Progenitor cell of endocrine pancreas (in vitro differentiated cells): ENCODE results near the gene ENKD1. TPM values are rescaled to one million over a fixed set of nuclear protein-coding genes. Genes with fewer than 3 reads are reported as not detected.

Source experiments
- DNase-seq: peaks from one replicate; pipeline ENCODE4 v3.0.0; 2021; ENCODE audit warnings: low spot score; ENCODE audit not compliant: unreplicated experiment
- H3K27ac Mint-ChIP-seq: 2 replicates; pipeline ENCODE4 v1.8.0; 2021; ENCODE audit warnings: mild to moderate bottlenecking, moderate library complexity, mixed read lengths
- H3K27me3 Mint-ChIP-seq: 2 replicates; pipeline ENCODE4 v1.8.0; 2021; ENCODE audit warnings: mixed read lengths
- H3K36me3 Mint-ChIP-seq: 2 replicates; pipeline ENCODE4 v1.8.0; 2022; ENCODE audit warnings: mixed read lengths; ENCODE audit not compliant: insufficient read depth
- H3K4me1 Mint-ChIP-seq: 2 replicates; pipeline ENCODE4 v1.8.0; 2021; ENCODE audit warnings: low read depth, mixed read lengths
- H3K4me3 Mint-ChIP-seq: 2 replicates; pipeline ENCODE4 v1.8.0; 2021; ENCODE audit warnings: low read depth, mild to moderate bottlenecking, moderate library complexity, mixed read lengths
- H3K9me3 Mint-ChIP-seq: 2 replicates; pipeline ENCODE4 v1.8.0; 2021; ENCODE audit warnings: low read depth, mixed read lengths
- long read RNA-seq: library from polyadenylated mRNA; unstranded; transcript quantifications from one replicate; pipeline ENCODE4 v2.0.0, GENCODE V29; 2020
- total RNA-seq: library from RNA; stranded (reverse); gene quantifications from 2 replicates; pipeline ENCODE4 v1.2.1, GENCODE V29; 2021
- TF ChIP-seq, protein P1 (sequence below): fragments of 200-600 bp; sonication (generic); IDR thresholded peaks from one replicate; pipeline ENCODE4 v1.5.0; 2021; ENCODE audit warnings: antibody characterized with exemption, mild to moderate bottlenecking; ENCODE audit not compliant: unreplicated experiment

The ENKD1 gene, protein sequence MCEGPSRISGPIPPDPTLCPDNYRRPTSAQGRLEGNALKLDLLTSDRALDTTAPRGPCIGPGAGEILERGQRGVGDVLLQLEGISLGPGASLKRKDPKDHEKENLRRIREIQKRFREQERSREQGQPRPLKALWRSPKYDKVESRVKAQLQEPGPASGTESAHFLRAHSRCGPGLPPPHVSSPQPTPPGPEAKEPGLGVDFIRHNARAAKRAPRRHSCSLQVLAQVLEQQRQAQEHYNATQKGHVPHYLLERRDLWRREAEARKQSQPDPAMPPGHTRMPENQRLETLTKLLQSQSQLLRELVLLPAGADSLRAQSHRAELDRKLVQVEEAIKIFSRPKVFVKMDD
- 25.1 and 26.1 TPM in 2 replicates for total RNA-seq
- long read RNA-seq, partial matches to known transcripts, result 1 of 1 reads
- long read RNA-seq, other reads (novel, unspliced or antisense), result 0 of 1 reads

DNA sequence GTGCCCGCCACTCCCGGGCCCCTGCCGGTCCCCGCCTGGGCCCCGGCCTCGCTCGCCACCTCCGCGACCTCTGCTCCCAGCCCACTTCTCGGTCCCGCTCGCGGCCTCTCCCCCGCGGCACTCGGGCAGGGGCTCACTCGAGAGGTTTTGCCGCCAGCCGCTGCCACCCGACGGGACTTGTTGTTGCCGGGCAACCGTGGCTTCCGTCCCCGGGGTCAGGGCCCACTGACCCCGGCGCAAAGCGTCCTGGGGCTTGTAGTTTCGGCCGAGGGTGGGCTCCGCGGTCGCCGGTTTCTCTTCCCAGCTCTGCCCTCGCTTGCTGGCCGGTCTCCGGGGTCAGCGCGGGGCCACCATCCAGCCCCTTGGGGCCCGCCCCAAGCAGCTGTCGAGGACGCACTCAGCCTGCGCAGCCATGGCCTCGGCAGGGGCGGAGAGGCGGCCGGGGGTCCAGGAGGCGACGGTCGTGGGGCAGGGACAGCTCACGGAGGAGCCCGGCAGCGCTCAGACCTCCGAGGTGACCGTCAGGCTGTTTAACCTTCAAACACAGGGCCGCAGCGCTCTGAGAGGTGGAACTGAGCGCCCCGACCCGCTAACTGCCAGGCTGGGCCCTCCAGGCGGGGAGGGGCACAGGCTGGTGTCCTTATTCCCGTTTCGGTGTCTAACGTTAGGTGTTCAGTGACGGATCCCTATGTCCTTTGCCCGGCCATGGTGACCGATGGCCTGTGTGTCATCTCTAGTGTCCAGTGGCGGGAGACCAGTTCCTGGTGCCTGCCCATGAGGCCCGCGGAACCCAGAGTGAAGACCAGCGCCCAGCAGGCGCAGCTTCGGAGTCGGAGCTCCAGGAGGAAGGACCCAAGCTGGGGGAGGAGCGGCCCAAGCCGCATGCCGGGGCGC is at the start of gene ENKD1, which contains the start of gene C16orf86:
TSS of gene ENKD1 (minus strand) at position 192 of the 894 bp plus-strand sequence. CDS start 308 bp downstream, outside the sequence.
TSS of gene C16orf86 (plus strand) at position 256 of the 894 bp plus-strand sequence. CDS start at position 413, 157 bp downstream.
- H3K4me3 Mint-ChIP-seq, result peak within 1 kb of the TSS; percentile 80
- no peaks in the 10 kb centered on the region for H3K27me3 Mint-ChIP-seq
- DNase-seq, result peak; percentile 80
- peak within 1 kb of the TSS; percentile 74 for H3K27ac Mint-ChIP-seq
- H3K4me1 Mint-ChIP-seq, result peaks cover 3% of the 10 kb centered on the region
- TF ChIP-seq, protein P1, sequence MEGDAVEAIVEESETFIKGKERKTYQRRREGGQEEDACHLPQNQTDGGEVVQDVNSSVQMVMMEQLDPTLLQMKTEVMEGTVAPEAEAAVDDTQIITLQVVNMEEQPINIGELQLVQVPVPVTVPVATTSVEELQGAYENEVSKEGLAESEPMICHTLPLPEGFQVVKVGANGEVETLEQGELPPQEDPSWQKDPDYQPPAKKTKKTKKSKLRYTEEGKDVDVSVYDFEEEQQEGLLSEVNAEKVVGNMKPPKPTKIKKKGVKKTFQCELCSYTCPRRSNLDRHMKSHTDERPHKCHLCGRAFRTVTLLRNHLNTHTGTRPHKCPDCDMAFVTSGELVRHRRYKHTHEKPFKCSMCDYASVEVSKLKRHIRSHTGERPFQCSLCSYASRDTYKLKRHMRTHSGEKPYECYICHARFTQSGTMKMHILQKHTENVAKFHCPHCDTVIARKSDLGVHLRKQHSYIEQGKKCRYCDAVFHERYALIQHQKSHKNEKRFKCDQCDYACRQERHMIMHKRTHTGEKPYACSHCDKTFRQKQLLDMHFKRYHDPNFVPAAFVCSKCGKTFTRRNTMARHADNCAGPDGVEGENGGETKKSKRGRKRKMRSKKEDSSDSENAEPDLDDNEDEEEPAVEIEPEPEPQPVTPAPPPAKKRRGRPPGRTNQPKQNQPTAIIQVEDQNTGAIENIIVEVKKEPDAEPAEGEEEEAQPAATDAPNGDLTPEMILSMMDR, result no peak
- H3K9me3 Mint-ChIP-seq, result no peaks in the 10 kb centered on the region
- H3K36me3 Mint-ChIP-seq, result peaks cover 4% of the 10 kb centered on the region

DNA sequence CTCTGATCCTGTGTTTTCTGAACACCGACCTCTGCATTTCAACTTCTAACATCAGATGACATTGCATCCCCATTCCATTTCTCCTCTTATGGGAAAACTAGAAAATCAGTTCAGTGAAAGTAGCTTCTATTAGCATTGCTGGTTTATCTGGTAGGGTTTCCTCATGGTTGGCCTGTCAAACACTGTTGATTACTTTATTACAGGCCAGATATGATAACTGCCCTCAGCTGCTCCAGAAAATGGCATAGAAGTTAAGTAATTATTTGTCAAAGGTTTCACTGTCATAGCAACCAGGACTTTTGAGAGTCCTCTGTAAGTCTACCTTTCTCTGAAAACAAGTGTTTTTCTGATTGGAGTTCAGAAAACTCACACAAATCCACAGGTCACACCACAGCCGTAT is 49.5 kb upstream of the ENKD1 start:
- peak overlapping the region; percentile 87 for H3K4me3 Mint-ChIP-seq
- H3K4me1 Mint-ChIP-seq, result peaks cover 40% of the 10 kb centered on the region
- no peaks in the 10 kb centered on the region for H3K9me3 Mint-ChIP-seq
- no peaks in the 10 kb centered on the region for H3K27me3 Mint-ChIP-seq
- TF ChIP-seq, protein P1, result no peak
- no peak for DNase-seq
- H3K27ac Mint-ChIP-seq, result peak overlapping the region; percentile 87
- peaks cover 9% of the 10 kb centered on the region for H3K36me3 Mint-ChIP-seq

DNA sequence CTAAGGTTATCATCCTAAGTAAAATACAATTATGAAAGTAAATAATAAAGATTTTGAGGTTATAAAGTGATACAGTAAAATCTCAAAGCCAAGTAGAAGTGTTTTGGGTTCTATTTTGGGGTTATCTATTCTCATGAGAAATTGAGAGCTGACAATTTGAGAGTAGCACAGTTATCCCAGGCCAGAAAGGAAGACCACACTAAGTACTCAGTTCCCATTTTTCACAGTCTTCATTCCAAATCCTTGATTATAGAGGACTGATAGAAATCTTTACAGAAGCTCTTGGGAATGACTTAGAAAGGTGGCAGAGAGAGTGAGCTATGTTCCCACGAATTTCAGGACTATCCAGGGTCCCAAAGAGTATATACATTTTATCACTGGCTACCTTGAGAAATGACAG is 48.0 kb upstream of the ENKD1 start:
- no peak for DNase-seq
- Mint-ChIP-seq H3K4me3 (no peak overlapping the region), H3K36me3 (peaks cover 9% of the 10 kb centered on the region), H3K4me1 (peaks cover 37% of the 10 kb centered on the region), H3K27ac (no peak overlapping the region), H3K9me3 (no peaks in the 10 kb centered on the region), H3K27me3 (no peaks in the 10 kb centered on the region)
- TF ChIP-seq, protein P1, result no peak

DNA sequence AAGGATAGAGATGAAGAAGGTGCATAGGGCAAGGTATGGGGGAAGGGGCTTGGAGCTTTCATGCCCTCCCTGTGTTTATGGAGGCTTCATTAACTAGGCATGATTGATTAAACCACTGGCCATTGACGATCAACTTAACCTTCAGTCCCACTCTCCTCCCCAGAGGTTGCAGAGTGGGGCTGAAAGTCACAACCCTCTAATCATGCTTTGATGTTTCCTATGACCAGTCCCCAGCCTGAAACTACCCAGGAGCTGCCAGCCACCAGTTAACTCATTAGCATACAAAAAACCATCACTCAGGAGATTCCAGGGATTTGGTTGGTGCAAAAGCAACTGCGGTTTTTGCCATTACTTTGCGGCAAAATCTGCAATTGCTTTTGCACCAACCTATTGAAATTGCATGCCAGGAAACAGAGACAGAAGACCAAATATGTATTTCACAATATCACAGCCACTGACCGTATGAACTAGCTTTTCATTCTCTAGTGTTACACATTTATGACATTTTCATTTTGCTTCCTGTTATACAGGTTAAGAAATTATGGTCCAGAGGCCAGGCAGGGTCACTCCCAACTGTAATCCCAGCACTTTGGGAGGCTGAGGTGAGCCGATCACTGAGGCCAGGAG is 47.2 kb upstream of the ENKD1 start:
- Mint-ChIP-seq H3K4me3 (no peak overlapping the region), H3K27me3 (no peaks in the 10 kb centered on the region)

More for the DNA sequence above, 47.2 kb upstream of the ENKD1 start:
- H3K9me3 Mint-ChIP-seq, result no peaks in the 10 kb centered on the region
- peak overlapping the region; percentile 46 for H3K27ac Mint-ChIP-seq
- DNase-seq, result no peak
- H3K4me1 Mint-ChIP-seq, result peaks cover 37% of the 10 kb centered on the region
- TF ChIP-seq, protein P1, result no peak
- H3K36me3 Mint-ChIP-seq, result peaks cover 9% of the 10 kb centered on the region
